Epithelial cell of proximal tubule (primary cell): ENCODE results near the gene TBC1D22A. TPM values are rescaled to one million over a fixed set of nuclear protein-coding genes. Genes with fewer than 3 reads are reported as not detected.

ENCODE experiments used
- DNase-seq: peaks from one replicate; pipeline ENCODE4 v3.0.0-alpha.2; 2011; ENCODE audit warnings: low read depth
- H3K4me3 ChIP-seq: 2 replicates; pipeline ENCODE4 v1.5.1; 2011; ENCODE audit warnings: low read depth, mild to moderate bottlenecking, low read length
- total RNA-seq: library from RNA; depleted of rRNA; stranded (reverse); fragments of >200 nt; gene quantifications from 2 replicates; pipeline ENCODE4 v1.2.3, GENCODE V29; 2015
- TF ChIP-seq, protein P1 (sequence below): conservative IDR thresholded peaks from 2 replicates; pipeline ENCODE4 v1.5.1; 2012; ENCODE audit warnings: low read depth, mild to moderate bottlenecking, low read length

The TBC1D22A gene
- total RNA-seq, 1 donor from 2014 or later: 22.7 TPM

DNA sequence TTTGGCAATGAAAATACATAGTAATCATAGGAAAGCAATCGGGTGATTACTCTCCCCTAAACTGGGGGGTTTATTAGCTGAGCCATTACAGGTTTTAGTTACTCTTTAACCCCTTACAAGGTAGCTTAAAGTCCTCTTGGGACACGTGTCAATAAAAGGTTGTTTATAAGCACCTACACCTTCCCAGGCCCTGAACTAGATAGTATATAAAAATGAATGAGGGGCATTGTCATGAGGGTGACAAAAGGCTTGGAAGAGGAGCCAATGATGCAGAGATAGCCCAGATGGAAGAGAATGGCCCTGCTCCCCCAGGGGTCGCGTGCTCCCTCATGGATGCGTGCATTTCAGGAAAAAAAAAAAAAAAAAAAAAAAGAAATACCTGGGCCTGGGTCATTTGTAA, 276.9 kb downstream of the TBC1D22A start:
- TF ChIP-seq, protein P1, sequence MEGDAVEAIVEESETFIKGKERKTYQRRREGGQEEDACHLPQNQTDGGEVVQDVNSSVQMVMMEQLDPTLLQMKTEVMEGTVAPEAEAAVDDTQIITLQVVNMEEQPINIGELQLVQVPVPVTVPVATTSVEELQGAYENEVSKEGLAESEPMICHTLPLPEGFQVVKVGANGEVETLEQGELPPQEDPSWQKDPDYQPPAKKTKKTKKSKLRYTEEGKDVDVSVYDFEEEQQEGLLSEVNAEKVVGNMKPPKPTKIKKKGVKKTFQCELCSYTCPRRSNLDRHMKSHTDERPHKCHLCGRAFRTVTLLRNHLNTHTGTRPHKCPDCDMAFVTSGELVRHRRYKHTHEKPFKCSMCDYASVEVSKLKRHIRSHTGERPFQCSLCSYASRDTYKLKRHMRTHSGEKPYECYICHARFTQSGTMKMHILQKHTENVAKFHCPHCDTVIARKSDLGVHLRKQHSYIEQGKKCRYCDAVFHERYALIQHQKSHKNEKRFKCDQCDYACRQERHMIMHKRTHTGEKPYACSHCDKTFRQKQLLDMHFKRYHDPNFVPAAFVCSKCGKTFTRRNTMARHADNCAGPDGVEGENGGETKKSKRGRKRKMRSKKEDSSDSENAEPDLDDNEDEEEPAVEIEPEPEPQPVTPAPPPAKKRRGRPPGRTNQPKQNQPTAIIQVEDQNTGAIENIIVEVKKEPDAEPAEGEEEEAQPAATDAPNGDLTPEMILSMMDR: no peak
- no peak for DNase-seq
- H3K4me3 ChIP-seq: no peak overlapping the region

DNA sequence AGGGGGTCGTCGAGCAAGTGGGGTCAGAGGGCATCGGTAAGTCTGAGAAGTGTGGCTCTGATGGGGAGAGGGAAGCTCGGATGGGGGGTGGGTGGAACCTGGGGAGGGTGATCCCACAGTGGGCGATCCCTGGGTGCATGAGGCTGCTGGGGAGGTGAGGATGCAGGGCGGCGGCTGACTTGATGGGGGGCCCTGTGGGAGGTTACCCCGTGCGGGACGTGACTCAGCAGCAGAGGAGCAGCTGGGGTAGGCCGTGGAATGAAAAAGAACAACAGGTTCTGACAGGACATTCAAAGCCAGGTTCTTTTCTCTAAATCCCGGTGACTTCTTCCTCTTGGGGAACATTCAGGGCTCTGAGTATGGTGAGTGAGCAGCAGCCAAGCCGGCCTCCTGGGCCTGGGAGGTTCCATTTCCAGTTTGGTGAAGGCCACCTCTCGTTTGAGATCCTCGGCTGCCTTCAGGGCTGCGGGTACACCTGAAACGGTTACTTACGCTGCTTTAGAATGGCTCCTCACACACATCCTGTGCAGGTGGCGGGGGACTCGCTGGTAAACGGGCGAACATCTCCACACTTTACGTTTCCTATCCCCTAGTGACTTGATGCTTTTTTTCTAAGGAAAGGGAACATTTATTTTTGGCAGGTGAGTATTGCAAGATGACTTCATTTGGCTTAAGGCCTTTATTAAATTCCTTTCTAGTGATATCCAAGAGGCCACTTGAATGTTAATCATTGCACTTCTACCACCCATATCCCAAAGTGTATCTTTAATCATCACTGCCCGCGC, 278.2 kb downstream of the TBC1D22A start:
- TF ChIP-seq, protein P1: no peak
- no peak overlapping the region for H3K4me3 ChIP-seq
- no peak for DNase-seq

DNA sequence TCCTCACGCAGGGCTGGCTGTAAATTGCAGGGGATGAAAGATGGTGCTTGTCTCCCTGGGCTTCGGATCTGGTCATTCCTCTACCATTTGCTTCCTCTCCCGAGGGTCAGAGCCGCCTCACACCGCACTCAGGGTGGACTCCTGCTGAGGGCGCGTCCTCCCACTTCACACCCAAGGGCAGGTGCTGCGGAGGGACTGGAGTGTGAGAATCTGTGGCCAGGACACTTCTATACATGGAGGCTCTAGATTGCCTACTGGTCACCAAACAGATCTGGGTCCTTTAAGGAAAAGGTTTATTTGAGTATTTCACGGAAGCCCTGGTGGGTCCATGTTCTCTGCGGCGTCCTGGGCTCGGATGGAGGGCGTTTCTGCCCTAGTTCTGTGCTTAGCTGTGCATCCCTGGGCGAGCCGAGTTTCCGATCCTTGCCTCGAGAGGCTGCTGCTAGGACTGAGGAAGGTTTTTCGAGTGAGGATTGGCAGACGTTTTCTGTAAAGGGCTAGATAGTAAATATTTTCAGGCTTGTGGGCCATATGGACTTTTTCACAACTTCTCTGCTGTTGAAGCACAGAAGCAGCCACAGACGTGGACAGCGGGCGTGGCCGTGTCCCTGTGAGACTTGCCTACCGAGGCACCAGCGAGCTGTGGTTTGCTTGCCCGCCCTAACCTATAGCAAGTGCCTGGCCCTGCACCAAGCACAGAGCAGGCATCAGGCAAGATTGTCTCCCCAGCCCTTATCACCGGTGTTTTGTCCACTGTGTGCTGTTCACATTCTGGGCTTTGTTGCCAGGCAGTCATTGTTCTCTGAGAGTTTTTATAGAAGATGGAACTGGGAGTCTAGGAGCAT, 279.0 kb downstream of the TBC1D22A start:
- TF ChIP-seq, protein P1: no peak
- H3K4me3 ChIP-seq: no peak overlapping the region

DNA sequence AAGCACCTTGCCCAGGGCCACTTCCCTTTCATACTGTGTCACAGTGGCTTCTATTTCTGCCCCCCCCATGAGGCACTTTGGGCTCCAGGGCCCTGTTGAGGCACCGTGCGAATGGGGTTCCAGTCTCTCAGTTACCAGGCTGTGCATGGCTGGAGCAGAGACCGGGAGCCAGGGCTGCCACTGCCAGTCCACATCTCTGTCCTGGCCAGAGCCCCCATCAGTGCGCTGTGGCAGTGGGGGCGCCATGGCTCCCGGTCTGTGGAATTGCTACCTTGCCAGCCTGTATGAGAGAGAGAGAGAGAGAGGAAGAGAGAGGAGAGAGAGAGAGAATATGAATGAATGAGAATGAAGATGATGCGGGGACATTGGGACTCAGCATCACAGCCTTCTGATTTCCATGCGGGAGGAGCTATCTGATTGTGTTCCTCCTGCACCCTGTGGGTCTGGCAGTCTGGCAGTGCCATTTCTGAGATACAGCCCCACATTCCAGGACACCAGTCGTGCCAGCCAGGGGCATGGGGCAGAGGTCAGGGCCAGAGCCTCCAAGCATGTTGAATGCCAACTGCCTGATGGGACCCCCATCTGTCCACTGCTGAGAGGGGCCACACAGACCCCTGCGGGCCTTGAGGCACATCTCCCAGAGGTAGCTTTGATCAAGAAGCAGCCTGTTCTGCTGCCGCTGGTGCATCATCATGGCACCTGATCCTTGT, 279.8 kb downstream of the TBC1D22A start:
- TF ChIP-seq, protein P1: no peak
- DNase-seq: no peak
- no peak overlapping the region for H3K4me3 ChIP-seq

More for the DNA sequence above, 279.0 kb downstream of the TBC1D22A start:
- DNase-seq: no peak

DNA sequence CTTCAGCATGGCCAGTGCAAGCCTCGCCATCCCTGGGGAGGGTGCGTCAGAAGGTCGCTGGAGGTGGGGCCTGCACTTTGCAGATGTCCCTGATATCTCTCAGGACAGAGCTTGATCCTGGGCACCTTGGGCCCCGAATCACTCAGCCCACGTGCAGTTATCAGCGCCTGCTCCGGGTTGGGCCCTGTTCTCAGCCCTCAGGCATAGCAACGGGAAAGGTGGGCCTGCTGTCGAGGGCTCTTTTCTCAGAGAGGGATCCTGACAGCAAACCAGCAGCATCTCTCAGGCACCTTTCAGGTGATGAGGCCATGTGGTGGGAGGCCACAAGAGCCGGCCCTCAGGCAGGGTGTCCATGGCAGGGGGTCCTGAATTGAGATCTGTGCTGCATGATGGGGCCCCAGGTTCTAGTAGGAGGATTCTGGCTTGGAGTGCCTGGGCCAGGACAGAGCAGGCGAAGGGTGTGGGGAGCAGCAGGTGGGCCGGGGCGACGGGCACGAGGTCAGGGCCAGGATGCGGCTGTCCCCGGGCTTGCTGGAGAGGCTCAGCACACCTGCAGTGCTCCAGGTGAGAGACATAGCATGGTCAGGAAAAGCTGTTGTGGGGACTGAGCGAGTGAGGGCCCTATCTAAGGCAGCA, 280.5 kb downstream of the TBC1D22A start:
- DNase-seq: no peak

More for the DNA sequence above, 280.5 kb downstream of the TBC1D22A start:
- TF ChIP-seq, protein P1: no peak
- H3K4me3 ChIP-seq: no peak overlapping the region
